Upper lobe of left lung (tissue), 4 donors: Measurements from ENCODE around the gene ELF4.

Source experiments
- CTCF ChIP-seq, 6 experiments: fragments of 450-650 bp in 4 of 6; fragments of 200-600 bp in 2 of 6; sonication (generic) in 2 of 6; IDR thresholded peaks; one replicate each; pipeline ENCODE4 v1.5.1; 2016 to 2019; ENCODE audit warnings: antibody characterized with exemption in 6 of 6
- EP300 ChIP-seq, 4 donors: sonication (generic); formaldehyde crosslinking; IDR thresholded peaks; one replicate each; pipeline ENCODE4 v1.5.1; 2017; ENCODE audit warnings: antibody characterized with exemption in 4 of 4, control low read depth in 2 of 4
- POLR2AphosphoS5 ChIP-seq, 2 donors: sonication (generic); formaldehyde crosslinking; IDR thresholded peaks; one replicate each; pipeline ENCODE4 v1.5.1; 2017; ENCODE audit warnings: antibody characterized with exemption in 2 of 2

- TF ChIP-seq CTCF (IDR thresholded peaks at IDR 0.05): no peak
- no peak for TF ChIP-seq EP300 (IDR thresholded peaks at IDR 0.05)
- TF ChIP-seq POLR2AphosphoS5 (IDR thresholded peaks at IDR 0.05): peak; percentile 13 to 26
Observed at GRCh38 chrX:130097507-130098209, 12.6 kb downstream of the ELF4 start.
